ENCODE measurements around the gene LMAN1. TPM values are rescaled to one million over a fixed set of nuclear protein-coding genes. Genes with fewer than 3 reads are reported as not detected.

LMAN1 gene
- total RNA-seq, 3 donors from 2014 or later = 106 to 130 (median 116) TPM

- Mint-ChIP-seq H3K9me3 (peaks cover 22% of the 10 kb centered on the region), H3K4me3 (no peak overlapping the region), H3K27me3 (ENCODE audit: low read depth) (no peaks in the 10 kb centered on the region), H3K4me1 (ENCODE audit: low read depth) (peaks cover 34% of the 10 kb centered on the region), H3K36me3 (ENCODE audit: insufficient read depth) (peaks cover 74% of the 10 kb centered on the region)
- no peak for DNase-seq
- ATAC-seq = no peak
Observed at GRCh38 chr18:59343926-59344325, 15.1 kb downstream of the LMAN1 start.

- H3K27me3 Mint-ChIP-seq (ENCODE audit: low read depth) = no peaks in the 10 kb centered on the region
- H3K9me3 Mint-ChIP-seq = peaks cover 22% of the 10 kb centered on the region
- DNase-seq (no peak), ATAC-seq (peak; percentile 62 to 65)
- H3K36me3 Mint-ChIP-seq (ENCODE audit: insufficient read depth) = peaks cover 83% of the 10 kb centered on the region
- H3K4me1 Mint-ChIP-seq (ENCODE audit: low read depth) = peaks cover 34% of the 10 kb centered on the region
- no peak overlapping the region for H3K4me3 Mint-ChIP-seq
Observed at GRCh38 chr18:59340817-59341216, 18.2 kb downstream of the LMAN1 start.

GRCh38 chr18:59340312-59340711 lies 18.8 kb downstream of the LMAN1 start:
- Mint-ChIP-seq H3K9me3 (peaks cover 22% of the 10 kb centered on the region), H3K36me3 (ENCODE audit: insufficient read depth) (peaks cover 81% of the 10 kb centered on the region), H3K4me3 (no peak overlapping the region), H3K4me1 (ENCODE audit: low read depth) (peaks cover 34% of the 10 kb centered on the region), H3K27me3 (ENCODE audit: low read depth) (no peaks in the 10 kb centered on the region)
- DNase-seq (no peak), ATAC-seq (no peak)

- no peaks in the 10 kb centered on the region for H3K4me1 Mint-ChIP-seq (ENCODE audit: low read depth)
- no peak for ATAC-seq
- H3K9me3 Mint-ChIP-seq = no peaks in the 10 kb centered on the region
- H3K27me3 Mint-ChIP-seq (ENCODE audit: low read depth) = no peaks in the 10 kb centered on the region
- no peak overlapping the region for H3K4me3 Mint-ChIP-seq
- H3K36me3 Mint-ChIP-seq (ENCODE audit: insufficient read depth) = peaks cover 48% of the 10 kb centered on the region
- no peak for DNase-seq
Observed at GRCh38 chr18:59332986-59333385, 26.1 kb downstream of the LMAN1 start.

GRCh38 chr18:59328683-59329082 lies 30.4 kb downstream of the LMAN1 start:
- peaks cover 52% of the 10 kb centered on the region for H3K36me3 Mint-ChIP-seq (ENCODE audit: insufficient read depth)
- DNase-seq (no peak), ATAC-seq (no peak)
- no peak overlapping the region for H3K4me3 Mint-ChIP-seq
- H3K27me3 Mint-ChIP-seq (ENCODE audit: low read depth) = no peaks in the 10 kb centered on the region
- H3K9me3 Mint-ChIP-seq = no peaks in the 10 kb centered on the region
- no peaks in the 10 kb centered on the region for H3K4me1 Mint-ChIP-seq (ENCODE audit: low read depth)

- peaks cover 40% of the 10 kb centered on the region for H3K36me3 Mint-ChIP-seq (ENCODE audit: insufficient read depth)
- H3K9me3 Mint-ChIP-seq = no peaks in the 10 kb centered on the region
- no peaks in the 10 kb centered on the region for H3K4me1 Mint-ChIP-seq (ENCODE audit: low read depth)
- no peak overlapping the region for H3K4me3 Mint-ChIP-seq
- H3K27me3 Mint-ChIP-seq (ENCODE audit: low read depth) = no peaks in the 10 kb centered on the region
- ATAC-seq = no peak
- DNase-seq = no peak
Observed at GRCh38 chr18:59325965-59326364, 33.1 kb downstream of the LMAN1 start.

GRCh38 chr18:59324623-59324971 lies 34.5 kb downstream of the LMAN1 start:
- no peak overlapping the region for H3K4me3 Mint-ChIP-seq
- peaks cover 38% of the 10 kb centered on the region for H3K36me3 Mint-ChIP-seq (ENCODE audit: insufficient read depth)
- H3K9me3 Mint-ChIP-seq = no peaks in the 10 kb centered on the region
- H3K4me1 Mint-ChIP-seq (ENCODE audit: low read depth) = no peaks in the 10 kb centered on the region
- no peak for ATAC-seq
- no peak for DNase-seq
- H3K27me3 Mint-ChIP-seq (ENCODE audit: low read depth) = peaks cover 2% of the 10 kb centered on the region

- ATAC-seq (no peak), DNase-seq (no peak)
- H3K4me3 Mint-ChIP-seq = no peak overlapping the region
- H3K36me3 Mint-ChIP-seq (ENCODE audit: insufficient read depth) = peaks cover 37% of the 10 kb centered on the region
- no peaks in the 10 kb centered on the region for H3K9me3 Mint-ChIP-seq
- H3K27me3 Mint-ChIP-seq (ENCODE audit: low read depth) = peaks cover 2% of the 10 kb centered on the region
- no peaks in the 10 kb centered on the region for H3K4me1 Mint-ChIP-seq (ENCODE audit: low read depth)
Observed at GRCh38 chr18:59323931-59324622, 35.0 kb downstream of the LMAN1 start.

GRCh38 chr18:59318460-59319050 lies 40.5 kb downstream of the LMAN1 start, which contains the start of gene CPLX4:
TSS of gene CPLX4 (minus strand) at chr18:59318649. CDS start at chr18:59318462, 187 bp downstream.
- Mint-ChIP-seq H3K9me3 (no peaks in the 10 kb centered on the region), H3K36me3 (ENCODE audit: insufficient read depth) (no peaks in the 10 kb centered on the region)
- DNase-seq = no peak

GRCh38 chr18:59311631-59312030 lies 47.4 kb downstream of the LMAN1 start:
- Mint-ChIP-seq H3K4me1 (ENCODE audit: low read depth) (no peaks in the 10 kb centered on the region), H3K4me3 (no peak overlapping the region), H3K36me3 (ENCODE audit: insufficient read depth) (no peaks in the 10 kb centered on the region), H3K27me3 (ENCODE audit: low read depth) (peaks cover 40% of the 10 kb centered on the region), H3K9me3 (no peaks in the 10 kb centered on the region)
- DNase-seq = no peak
- no peak for ATAC-seq

More at GRCh38 chr18:59318460-59319050, 40.5 kb downstream of the LMAN1 start, which contains the start of gene CPLX4:
- Mint-ChIP-seq H3K27me3 (ENCODE audit: low read depth) (peaks cover 5% of the 10 kb centered on the region), H3K4me3 (no peak within 1 kb of the TSS), H3K4me1 (ENCODE audit: low read depth) (no peaks in the 10 kb centered on the region)
- no peak for ATAC-seq

- Mint-ChIP-seq H3K4me1 (ENCODE audit: low read depth) (no peaks in the 10 kb centered on the region), H3K27me3 (ENCODE audit: low read depth) (peaks cover 44% of the 10 kb centered on the region), H3K36me3 (ENCODE audit: insufficient read depth) (no peaks in the 10 kb centered on the region), H3K4me3 (peak overlapping the region; percentile 52), H3K9me3 (no peaks in the 10 kb centered on the region)
- ATAC-seq (no peak), DNase-seq (no peak)
Observed at GRCh38 chr18:59308938-59309260, 50.2 kb downstream of the LMAN1 start.

GRCh38 chr18:59308248-59308937 lies 50.7 kb downstream of the LMAN1 start:
- ATAC-seq (peak; percentile 89 to 94), DNase-seq (peak; percentile 60)
- peak overlapping the region; percentile 52 for H3K4me3 Mint-ChIP-seq
- peaks cover 44% of the 10 kb centered on the region for H3K27me3 Mint-ChIP-seq (ENCODE audit: low read depth)
- no peaks in the 10 kb centered on the region for H3K9me3 Mint-ChIP-seq
- no peaks in the 10 kb centered on the region for H3K36me3 Mint-ChIP-seq (ENCODE audit: insufficient read depth)
- H3K4me1 Mint-ChIP-seq (ENCODE audit: low read depth) = no peaks in the 10 kb centered on the region

GRCh38 chr18:59306640-59307039 lies 52.4 kb downstream of the LMAN1 start:
- Mint-ChIP-seq H3K27me3 (ENCODE audit: low read depth) (peaks cover 35% of the 10 kb centered on the region), H3K4me1 (ENCODE audit: low read depth) (no peaks in the 10 kb centered on the region), H3K4me3 (no peak overlapping the region), H3K9me3 (no peaks in the 10 kb centered on the region), H3K36me3 (ENCODE audit: insufficient read depth) (no peaks in the 10 kb centered on the region)
- no peak for DNase-seq
- ATAC-seq = no peak

- Mint-ChIP-seq H3K36me3 (ENCODE audit: insufficient read depth) (no peaks in the 10 kb centered on the region), H3K9me3 (no peaks in the 10 kb centered on the region), H3K4me1 (ENCODE audit: low read depth) (no peaks in the 10 kb centered on the region), H3K27me3 (ENCODE audit: low read depth) (peaks cover 32% of the 10 kb centered on the region), H3K4me3 (no peak overlapping the region)
- ATAC-seq = no peak
- DNase-seq = no peak
Observed at GRCh38 chr18:59305295-59305694, 53.8 kb downstream of the LMAN1 start.
